GM19025 (cell line): ENCODE measurements around the gene TEX10.

Source experiments
- ATAC-seq: cut with Tn5 transposase; IDR thresholded peaks from one replicate; pipeline ENCODE4 v1.9.1; 2021; ENCODE audit warnings: mild to moderate bottlenecking, low read depth, moderate library complexity; ENCODE audit not compliant: unreplicated experiment

Gene TEX10

DNA sequence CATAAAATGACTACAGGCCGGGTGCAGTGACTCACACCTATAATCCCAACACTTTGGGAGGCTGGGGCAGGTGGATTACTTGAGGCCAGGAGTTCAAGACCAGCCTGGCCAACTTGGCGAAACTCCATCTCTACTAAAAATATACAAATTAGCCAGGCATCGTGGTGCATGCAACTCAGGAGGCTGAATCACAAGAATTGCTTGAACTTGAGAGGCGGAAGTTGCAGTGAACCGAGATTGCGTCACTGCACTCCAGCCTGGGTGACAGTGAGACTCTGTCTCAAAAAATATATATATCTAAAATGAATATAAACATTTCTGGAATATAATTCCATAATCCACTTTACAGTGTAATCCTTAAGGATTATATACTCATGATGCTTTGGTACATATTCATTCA, 66.5 kb downstream of the TEX10 start:
- no peak for ATAC-seq

- ATAC-seq, result no peak
Measured at GRCh38 chr9:100285601-100286000, 67.1 kb downstream of the TEX10 start.

- no peak for ATAC-seq
Measured at GRCh38 chr9:100285080-100285479, 67.7 kb downstream of the TEX10 start.

- ATAC-seq, result no peak
Measured at GRCh38 chr9:100284247-100284646, 68.5 kb downstream of the TEX10 start.

DNA sequence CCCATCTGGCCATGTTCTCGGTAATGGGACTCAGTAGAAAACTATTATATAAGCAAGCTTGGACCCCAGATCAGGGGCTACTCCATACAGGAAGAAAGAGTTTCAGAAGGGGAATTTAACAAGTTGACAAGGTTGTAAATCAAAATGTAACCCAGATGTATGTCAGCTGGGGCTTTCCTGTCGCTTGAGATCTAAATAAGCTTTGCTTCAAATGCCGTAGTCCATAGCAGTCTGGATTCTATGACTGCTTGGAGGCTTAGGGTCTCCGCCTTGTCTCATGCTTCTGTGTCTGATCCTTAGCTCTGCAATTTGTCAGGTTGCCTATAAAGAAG, 70.4 kb downstream of the TEX10 start:
- no peak for ATAC-seq

- ATAC-seq, result no peak
Measured at GRCh38 chr9:100281676-100282387, 70.9 kb downstream of the TEX10 start.

- ATAC-seq, result no peak
Measured at GRCh38 chr9:100281066-100281465, 71.7 kb downstream of the TEX10 start.

- ATAC-seq, result no peak
Measured at GRCh38 chr9:100277166-100277979, 75.4 kb downstream of the TEX10 start.

DNA sequence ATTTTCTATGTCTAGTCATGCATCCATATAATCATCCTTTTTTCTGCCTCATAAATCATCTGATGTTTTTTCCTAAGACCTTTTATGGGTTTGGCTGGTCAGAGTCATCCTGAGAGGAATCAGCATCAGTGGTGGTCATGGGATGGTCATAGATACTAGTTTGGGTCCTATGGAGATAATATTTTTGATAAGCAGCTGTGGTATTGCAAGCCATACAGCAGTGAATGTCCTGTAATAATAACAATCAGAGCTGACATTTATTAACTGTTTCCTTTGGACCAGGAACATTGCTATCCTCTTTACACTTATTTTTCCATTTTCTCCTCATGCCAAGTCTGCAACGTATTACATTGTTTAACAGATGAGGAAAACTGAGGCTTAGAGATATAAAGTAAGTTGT, 83.1 kb downstream of the TEX10 start:
- no peak for ATAC-seq

GRCh38 chr9:100268271-100268670, 84.5 kb downstream of the TEX10 start:
- no peak for ATAC-seq

DNA sequence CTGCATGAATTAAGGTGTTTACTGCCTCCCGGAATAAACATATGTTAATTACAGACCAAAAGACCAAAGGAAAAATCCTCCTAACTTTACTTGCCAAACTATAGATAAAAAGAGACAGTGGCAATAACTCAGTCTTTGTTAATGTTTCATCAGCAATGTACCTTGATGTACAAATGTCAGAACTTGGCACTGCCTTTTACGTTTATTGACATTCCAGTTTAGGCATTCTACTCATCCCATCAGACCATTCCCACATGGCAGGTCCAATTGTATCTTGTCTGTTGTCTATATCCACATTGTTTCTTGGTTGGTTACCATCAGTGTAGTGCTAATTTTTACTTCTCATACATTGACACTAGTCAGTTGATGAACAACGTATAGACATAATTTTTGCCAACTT, 85.5 kb downstream of the TEX10 start:
- ATAC-seq, result no peak
